Measurements from ENCODE around the gene ADAMTS9. TPM values are rescaled to one million over a fixed set of nuclear protein-coding genes. Genes with fewer than 3 reads are reported as not detected.

Gene ADAMTS9
- total RNA-seq, 1 donor from 2014 or later, result 47.7 TPM

DNA sequence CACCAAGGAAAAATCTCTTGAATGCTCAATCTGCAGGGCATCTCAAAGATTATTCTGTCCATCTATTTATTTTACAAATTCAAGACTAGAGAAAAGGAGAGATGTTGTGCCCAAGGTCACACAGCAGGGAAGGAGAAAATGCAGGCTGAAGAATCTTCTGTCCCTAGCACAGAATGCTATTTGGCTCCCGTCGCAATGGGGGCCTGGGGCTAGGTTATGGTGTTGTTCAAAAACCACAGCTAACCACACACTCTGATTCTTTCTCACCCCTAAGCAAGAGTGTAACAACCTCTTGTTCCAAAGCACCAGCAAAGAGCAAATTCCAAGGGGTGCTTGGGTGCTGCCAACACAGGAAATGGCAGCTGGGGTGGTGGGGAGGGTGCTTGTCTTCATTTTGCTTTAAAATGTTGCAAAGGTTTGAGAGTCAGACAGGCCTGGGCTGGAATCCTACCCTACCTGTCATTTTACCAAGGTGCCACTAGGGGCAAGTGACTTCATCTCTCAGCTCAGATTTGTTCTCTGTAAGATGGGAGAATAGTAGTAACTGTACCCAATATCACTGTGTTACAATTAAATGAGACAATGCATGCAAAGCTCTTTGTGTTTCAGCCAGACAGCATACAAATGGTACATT lies 112.5 kb downstream of the ADAMTS9 start:
- peaks cover 9% of the 10 kb centered on the region for H3F3A ChIP-seq (ENCODE audit: low read depth)
- no peaks in the 10 kb centered on the region for H3K9me3 ChIP-seq (ENCODE audit: low read depth)
- H3K36me3 ChIP-seq, result no peaks in the 10 kb centered on the region
- no peak for TF ChIP-seq EZH2phosphoT487 (IDR thresholded peaks at IDR 0.05)
- peak; percentile 67 for TF ChIP-seq CTCF (IDR thresholded peaks at IDR 0.05)
- Mint-ChIP-seq H3K4me1 (peaks cover 28% of the 10 kb centered on the region), H3K9me3 (no peaks in the 10 kb centered on the region), H3K27ac (no peak overlapping the region), H3K27me3 (ENCODE audit: insufficient read depth, low read depth) (no peaks in the 10 kb centered on the region), H3K4me3 (no peak overlapping the region), H3K36me3 (peaks cover 26% of the 10 kb centered on the region)
- no peak overlapping the region for H3K27ac ChIP-seq
- peaks cover 15% of the 10 kb centered on the region for H3K4me1 ChIP-seq
- H4K20me1 ChIP-seq (ENCODE audit: low read depth), result no peaks in the 10 kb centered on the region
- H3K27me3 ChIP-seq, result no peaks in the 10 kb centered on the region
- no peaks in the 10 kb centered on the region for H3K79me2 ChIP-seq (ENCODE audit: low read depth)
- H3K4me3 ChIP-seq, result no peak overlapping the region
- no peak overlapping the region for H3K4me2 ChIP-seq
- peak; percentile 39 for DNase-seq (ENCODE audit: low spot score)
- H3K9ac ChIP-seq, result no peak overlapping the region
- H2AFZ ChIP-seq (replicated peaks), result no peak overlapping the region

DNA sequence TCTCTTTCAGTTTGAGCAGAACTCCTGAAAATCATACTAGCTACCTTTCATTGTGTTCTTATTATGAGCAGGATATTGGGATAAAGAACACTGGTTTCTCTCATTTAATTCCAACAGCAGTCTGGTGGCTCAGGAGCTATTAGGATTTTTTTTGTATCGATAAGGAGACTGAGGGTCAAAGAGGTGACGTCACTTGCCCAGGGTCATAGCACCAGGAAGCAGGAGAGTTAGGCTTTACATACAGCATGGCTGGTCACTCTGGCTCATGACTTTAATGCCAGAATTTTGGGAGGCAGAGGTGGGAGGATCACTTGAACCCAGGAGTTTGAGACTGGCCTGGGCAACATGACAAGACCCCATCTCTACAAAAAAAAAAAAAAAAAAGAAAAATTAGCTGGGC lies 113.6 kb downstream of the ADAMTS9 start:
- H3K4me3 Mint-ChIP-seq, result no peak overlapping the region

DNA sequence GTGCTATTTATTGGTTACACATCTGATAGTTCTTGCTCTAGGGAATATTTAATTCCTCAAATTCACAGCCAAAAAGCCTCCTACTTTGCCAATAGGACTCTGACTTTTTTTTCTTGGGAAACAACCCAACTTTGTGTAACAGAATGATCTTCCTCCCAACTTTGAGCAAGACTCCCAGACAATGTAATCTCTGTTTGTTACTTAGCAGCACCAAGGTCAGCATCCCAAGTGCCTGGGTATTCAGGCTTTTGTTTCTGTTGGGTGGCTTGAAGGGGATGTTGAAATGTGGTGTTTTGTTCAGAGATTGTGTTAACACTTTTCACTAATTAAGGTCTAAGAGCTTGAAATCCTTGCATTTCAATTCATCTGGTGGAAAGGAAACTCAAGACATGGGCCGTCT lies 115.8 kb downstream of the ADAMTS9 start:
- no peak for DNase-seq (ENCODE audit: low spot score)
- Histone ChIP-seq H3K4me3 (no peak overlapping the region), H3K9ac (no peak overlapping the region), H4K20me1 (ENCODE audit: low read depth) (no peaks in the 10 kb centered on the region), H2AFZ (replicated peaks) (no peak overlapping the region), H3K27ac (no peak overlapping the region), H3K4me2 (peak overlapping the region; percentile 32), H3K4me1 (peaks cover 17% of the 10 kb centered on the region), H3F3A (ENCODE audit: low read depth) (peaks cover 9% of the 10 kb centered on the region), H3K9me3 (ENCODE audit: low read depth) (no peaks in the 10 kb centered on the region), H3K79me2 (ENCODE audit: low read depth) (no peaks in the 10 kb centered on the region), H3K36me3 (no peaks in the 10 kb centered on the region), H3K27me3 (no peaks in the 10 kb centered on the region)
- Mint-ChIP-seq H3K36me3 (peaks cover 30% of the 10 kb centered on the region), H3K9me3 (no peaks in the 10 kb centered on the region), H3K4me1 (peaks cover 33% of the 10 kb centered on the region), H3K27me3 (ENCODE audit: insufficient read depth, low read depth) (peaks cover 3% of the 10 kb centered on the region), H3K4me3 (no peak overlapping the region), H3K27ac (no peak overlapping the region)
- TF ChIP-seq EZH2phosphoT487 (IDR thresholded peaks at IDR 0.05), result no peak
- no peak for TF ChIP-seq CTCF (IDR thresholded peaks at IDR 0.05)
- TF ChIP-seq EZH2 (IDR thresholded peaks at IDR 0.05), result no peak

More for the DNA sequence above, 113.6 kb downstream of the ADAMTS9 start:
- Histone ChIP-seq H3K27me3 (no peaks in the 10 kb centered on the region), H3K9me3 (ENCODE audit: low read depth) (no peaks in the 10 kb centered on the region), H3K4me2 (no peak overlapping the region), H3K4me3 (no peak overlapping the region), H2AFZ (replicated peaks) (no peak overlapping the region), H4K20me1 (ENCODE audit: low read depth) (no peaks in the 10 kb centered on the region), H3K36me3 (no peaks in the 10 kb centered on the region), H3K4me1 (peaks cover 15% of the 10 kb centered on the region), H3K79me2 (ENCODE audit: low read depth) (no peaks in the 10 kb centered on the region), H3K27ac (no peak overlapping the region), H3K9ac (no peak overlapping the region), H3F3A (ENCODE audit: low read depth) (peaks cover 9% of the 10 kb centered on the region)
- no peak for DNase-seq (ENCODE audit: low spot score)
- no peak for TF ChIP-seq EZH2 (IDR thresholded peaks at IDR 0.05)
- no peak for TF ChIP-seq CTCF (IDR thresholded peaks at IDR 0.05)
- no peak for TF ChIP-seq EZH2phosphoT487 (IDR thresholded peaks at IDR 0.05)
- Mint-ChIP-seq H3K4me1 (peaks cover 32% of the 10 kb centered on the region), H3K27me3 (ENCODE audit: insufficient read depth, low read depth) (no peaks in the 10 kb centered on the region), H3K9me3 (no peaks in the 10 kb centered on the region), H3K36me3 (peaks cover 26% of the 10 kb centered on the region), H3K27ac (no peak overlapping the region)

All from neural progenitor cell (in vitro differentiated cells).